T-helper 2 cell (primary cell): ENCODE data around the gene DCAF17.
"Not testable (repeated sequence)": the region's sequence is repeated elsewhere in the genome, so short reads cannot be mapped to it uniquely, and the experiment has no call there.

Experiments used
- DNase-seq, 5 experiments: peaks; one replicate each; pipeline versions ENCODE4 v3.0.0 to v3.0.0-alpha.2; 2012 to 2022

The DCAF17 gene

DNA sequence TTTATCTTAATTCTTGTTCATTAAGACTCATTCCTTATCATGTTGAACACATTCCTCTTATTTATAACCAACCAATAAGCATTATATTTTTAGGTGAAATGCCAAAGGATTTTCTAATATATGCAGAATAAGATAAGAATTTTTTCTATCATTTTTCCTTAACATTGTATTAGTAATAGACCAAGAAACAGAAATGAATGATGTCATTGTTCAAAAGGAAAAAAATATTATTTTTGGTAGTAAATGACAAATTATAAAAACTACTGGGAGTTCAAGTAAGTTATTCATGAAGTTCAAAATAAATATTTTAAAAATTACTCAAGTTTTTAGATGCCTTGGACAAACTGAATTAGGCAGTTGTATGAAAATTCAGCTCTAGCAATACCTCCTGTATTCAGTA is 25.5 kb downstream of the DCAF17 start:
- DNase-seq, result no peak

DNA sequence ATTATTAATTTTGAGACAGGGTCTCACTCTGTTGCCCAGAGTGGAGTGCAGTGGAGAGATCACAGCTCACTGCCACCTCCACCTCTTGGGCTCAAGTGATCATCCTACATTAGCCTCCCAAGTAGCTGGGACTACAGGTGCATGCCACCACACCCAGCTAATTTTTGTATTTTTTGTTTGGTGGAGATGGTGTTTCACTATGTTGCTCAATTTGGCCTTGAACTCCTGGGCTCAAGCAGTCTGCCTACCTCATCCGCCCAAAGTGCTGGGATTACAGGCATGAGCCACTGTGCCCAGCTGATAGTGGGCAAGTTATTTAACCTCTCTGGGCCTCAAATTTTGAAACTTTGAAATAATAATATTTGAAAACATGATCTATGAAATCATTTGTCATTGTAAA is 26.5 kb downstream of the DCAF17 start:
- no peak for DNase-seq

DNA sequence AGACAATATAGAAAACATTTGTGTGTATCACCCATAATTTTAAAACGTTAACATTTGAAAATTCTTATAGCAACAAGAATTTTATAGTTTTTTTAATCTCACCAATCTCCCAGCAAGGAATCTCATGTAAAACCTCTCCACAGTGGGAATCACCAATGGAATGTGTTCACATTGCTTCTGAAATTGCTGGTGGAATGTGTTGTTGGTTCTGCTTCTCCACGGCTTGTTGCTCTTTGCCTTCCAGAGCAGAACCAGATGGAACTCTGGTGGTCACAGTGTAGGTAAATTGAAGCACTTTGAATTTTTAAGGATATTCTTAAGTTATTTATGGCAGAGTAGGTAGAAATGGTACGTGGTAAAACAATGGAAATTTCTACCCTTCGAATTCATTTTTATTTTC is 35.1 kb downstream of the DCAF17 start:
- no peak for DNase-seq

DNA sequence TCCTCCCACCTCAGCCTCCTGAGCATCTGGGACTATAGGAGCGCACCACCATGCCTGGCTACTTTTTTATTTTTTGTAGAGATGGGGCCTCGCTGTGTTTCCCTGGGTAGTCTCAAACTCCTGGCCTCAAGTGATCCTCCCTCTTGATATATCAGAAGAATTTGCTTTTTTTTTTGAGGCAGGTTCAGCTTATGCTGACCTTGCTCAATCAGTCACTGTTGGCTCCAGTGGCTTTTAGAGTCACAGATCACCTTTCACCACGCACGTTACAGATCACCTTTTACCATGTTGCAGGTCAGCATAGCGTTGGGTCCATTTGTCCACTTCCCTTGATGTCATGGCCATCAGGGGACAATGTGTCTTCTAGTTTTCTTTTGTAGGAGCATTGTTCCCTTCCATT is 36.1 kb downstream of the DCAF17 start:
- DNase-seq, result no peak

DNA sequence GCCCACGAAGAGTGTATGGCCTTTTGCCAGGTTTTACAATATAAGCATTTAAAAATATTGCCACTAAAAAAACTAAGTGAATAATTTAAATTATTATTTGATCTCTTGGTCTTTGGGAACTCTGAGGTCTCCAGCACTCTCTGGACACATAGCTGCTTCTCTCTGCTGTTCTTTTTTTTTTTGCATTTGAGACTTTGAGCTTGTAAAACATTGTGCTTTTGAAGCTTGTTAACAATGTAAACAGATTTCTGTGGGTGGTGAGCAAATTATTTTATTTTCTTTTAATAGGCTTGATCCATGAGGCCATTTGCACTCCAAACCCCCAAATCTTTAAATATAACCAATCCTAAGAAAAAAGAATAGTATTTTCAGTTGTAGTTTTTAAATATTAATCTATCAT is 42.0 kb downstream of the DCAF17 start:
- DNase-seq, result no peak

DNA sequence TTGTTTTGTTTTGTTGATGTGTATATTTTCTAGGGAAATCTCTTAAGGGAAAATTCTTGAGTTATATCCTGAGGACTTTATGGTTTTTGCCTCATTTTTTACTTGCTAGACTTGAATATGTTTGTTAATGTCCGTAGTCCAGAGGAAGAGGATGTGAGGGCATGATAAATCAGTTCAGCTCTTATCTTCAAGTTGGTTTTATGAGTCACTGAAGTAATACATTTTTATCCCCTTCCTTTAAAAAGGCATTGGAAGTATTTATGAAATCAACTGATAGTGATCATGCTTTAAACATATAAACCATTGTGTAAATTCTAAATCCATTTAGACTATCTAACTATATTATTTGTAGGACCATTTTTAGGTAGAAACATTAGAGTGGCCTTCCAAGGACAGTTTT is 44.3 kb downstream of the DCAF17 start:
- no peak for DNase-seq

DNA sequence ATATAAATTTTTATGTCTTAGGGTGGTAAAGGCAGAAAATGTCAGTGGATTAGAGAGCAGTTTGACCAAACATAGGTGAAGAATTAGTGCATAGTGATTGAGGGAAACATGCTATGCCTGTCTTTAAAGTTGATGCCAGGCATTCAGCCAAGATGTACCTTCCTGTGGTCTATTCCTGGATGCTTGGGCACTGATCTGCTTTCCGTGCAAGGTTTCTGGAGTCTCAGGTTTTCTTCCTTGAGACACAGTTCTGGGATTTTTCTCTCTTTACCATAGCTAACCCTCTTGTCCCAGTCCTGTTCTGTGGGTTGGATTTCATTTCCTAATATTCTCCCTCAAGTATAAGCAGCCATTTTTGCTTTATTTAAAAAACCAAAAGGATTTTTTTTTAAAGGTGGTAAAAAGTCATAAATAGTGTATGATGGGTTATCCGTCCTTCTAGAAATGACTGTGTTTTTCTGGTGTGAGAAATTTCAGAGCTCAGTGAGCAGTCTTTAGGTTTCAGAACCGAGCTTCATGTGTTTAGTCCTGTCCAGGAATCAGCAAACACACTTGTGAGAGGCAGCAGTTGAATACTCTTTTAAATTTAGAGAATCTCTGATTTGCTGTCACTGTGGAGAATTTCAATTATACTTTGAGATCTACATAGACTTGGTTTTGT is 45.3 kb downstream of the DCAF17 start:
- DNase-seq, result peak in 1 of 5 experiments; percentile 45

DNA sequence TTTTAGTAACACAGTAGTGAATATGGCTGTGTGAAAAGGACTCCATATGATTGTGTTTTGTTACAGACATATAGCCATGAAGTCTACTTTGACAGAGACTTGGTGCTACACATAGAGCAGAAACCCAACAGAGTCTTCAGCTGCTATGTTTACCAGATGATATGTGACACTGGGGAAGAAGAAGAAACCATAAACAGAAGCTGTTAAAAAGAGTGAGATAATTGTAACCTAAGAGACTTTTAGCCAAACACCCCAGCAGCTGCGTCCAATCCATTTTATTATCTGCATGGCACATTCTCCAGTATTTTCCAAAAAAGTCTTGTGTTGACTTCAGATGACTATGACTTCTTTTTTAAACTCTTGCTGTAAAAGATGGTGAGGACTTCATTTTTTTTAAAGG is 46.9 kb downstream of the DCAF17 start:
- DNase-seq, result no peak

DNA sequence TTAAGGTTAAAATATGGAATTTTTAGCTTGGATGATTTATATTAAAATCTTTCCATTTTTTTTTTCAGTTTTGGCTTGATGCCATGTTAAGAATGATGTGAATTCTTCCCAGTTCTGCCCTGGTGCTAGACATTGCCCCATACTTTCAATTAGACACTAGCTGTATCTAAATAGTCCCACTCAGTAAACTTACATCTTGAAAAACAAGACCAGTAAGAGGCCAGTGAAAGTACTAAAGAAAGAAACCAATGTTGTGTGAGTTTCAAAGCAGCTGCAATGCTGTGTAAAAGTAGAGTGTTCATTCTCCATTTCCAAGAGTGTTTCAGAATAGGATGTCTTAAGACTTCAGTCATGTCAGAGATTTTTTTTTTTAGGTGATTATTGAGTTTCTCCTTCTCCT is 48.3 kb downstream of the DCAF17 start:
- DNase-seq, result no peak

DNA sequence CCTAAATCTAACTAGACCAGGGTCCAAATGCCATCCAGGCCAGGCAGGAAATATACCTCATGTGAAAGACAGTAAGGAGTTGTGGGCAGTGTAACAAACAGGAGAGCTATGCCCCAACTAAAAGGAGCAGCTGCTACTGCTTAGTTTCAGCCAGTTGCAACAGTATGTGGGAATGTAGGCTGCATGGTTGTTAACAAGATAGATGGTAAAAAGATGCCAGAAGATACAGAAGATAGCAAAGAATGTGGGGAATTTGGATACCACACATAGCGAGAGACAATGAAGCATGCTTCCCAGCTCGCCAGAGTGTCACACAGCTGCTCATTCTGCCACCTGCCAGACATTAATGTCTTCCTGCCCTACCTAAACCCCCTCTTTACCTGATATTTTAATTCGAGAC is 48.9 kb downstream of the DCAF17 start:
- no peak for DNase-seq

DNA sequence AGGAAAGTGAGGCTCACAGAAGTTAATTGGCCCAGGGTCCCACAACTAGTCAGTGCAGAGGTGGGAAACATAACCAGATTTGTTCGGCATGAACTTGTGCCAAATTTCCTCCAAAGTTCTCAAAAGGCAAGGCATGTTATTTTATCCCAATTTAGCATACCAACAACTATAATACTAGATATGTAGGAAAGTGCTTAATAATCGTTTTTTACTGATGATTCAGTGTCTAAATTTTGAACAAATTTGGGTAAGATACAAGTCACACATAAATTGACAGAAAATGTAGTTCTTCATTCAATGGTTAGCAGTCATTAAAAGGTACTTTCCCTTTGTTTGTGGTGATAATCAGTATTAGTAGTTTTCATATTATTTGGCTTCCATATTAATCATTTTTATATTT is 49.8 kb downstream of the DCAF17 start:
- DNase-seq, result no peak

DNA sequence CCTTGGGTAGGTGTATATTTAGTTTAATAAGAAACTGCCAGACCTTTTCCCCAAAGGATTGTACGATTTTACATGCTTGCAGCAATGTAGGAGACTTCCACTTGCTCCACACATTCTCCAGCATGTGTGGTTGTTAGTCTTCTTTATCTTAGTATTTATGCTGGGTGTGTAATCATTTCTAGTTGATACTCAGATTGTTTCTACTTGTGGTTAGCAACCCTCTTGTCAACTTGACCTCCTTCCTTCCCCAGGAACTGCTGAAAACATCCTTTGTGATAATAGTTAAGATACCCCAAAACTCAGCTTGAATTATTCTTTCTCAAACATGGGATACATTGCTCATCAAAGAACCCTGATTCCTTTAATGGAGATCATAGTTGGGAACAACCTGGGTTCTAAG is 51.1 kb downstream of the DCAF17 start:
- peak in 1 of 5 experiments; percentile 48 for DNase-seq

DNA sequence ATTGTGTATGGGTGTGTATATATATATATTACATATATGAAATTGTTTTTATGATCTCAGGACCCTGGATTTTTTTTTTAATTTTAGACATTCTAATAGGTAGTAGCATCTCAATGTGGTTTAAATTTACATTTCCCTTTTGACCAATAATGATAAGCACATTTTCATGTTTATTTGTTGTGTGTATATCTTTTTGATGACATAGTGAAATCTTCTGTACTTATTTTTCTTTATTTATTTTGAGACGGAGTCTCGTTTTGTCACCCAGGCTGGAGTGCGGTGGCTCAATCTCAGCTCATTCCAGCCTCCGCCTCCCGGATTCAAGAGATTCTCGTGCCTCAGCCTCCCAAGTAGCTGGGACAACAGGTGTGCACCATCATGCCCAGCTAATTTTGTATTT is 53.2 kb downstream of the DCAF17 start:
- DNase-seq, result no peak

DNA sequence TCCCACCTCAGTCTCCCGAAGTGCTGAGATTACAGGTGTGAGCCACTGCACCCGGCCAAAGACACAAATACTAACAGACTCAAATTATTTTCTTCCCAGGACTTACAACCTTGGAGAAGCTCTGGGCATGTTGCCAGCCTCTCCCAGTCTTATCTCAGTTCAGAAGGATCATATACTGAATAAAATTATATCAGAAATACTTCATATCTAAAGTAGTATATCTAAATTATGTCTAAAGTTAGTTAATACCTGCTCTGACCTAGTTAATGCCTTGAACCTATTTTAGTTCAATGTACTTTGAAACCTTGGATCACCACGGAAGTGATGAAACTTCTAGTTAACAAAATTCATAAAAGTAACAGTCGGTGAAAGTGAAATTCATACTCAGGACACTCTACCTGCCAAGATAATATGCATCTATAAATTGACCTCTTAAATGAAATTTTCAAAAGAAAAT is 53.8 kb downstream of the DCAF17 start:
- DNase-seq, result no peak

DNA sequence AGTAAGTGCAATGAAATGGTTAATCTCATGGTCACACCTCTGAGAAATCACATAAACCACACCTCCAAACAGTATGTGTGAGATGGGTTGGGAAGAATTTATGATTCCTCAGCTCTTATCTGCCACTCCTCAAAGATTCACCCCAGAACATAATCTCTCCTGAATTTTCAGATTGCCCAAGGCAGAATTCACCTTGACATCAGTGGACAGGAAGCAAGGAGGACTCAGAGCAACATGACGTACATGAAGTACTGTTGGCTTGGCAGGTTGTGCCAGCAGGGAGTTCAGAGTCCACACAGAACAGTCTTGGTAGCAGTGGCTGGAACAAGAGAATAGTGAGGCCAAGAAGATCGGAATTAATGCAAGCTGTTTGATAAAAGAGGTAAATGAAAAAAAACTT is 56.6 kb downstream of the DCAF17 start:
- no peak for DNase-seq

DNA sequence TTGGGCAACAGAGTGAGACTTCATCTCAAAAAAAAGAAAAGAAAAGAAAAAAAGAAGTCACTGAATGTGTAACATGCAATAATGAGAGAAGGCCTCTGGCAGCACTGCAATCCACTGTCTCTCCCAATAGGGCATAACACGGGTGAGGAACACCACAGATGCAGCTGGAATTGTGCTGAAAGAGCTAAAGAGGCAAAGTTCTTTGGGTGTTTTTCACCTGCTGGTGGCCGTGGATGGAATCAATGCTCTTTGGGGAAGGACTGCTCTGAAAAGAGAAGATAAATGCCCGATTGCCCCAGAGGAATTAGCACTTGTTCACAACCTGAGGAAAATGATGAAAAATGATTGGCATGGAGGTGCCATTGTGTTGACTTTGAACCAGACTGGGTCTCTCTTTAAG is 57.3 kb downstream of the DCAF17 start:
- DNase-seq, result no peak

DNA sequence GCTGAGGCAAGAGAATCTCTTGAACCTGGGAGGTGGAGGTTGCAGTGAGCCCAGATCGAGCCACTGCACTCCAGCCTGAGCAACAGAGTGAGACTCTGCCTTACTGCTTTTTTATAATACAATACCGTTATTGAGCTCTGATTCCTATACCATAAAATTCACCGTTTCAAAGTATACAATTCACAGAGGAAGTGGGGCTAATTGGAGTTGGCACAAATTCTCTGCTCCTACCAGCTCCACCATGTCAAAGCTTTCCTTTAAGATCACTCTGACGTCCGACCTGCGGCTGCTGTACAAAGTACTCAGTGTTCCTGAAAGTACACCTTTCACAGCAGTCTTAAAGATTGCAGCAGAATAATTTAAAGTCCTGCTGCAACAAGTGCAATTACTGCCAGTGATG is 58.6 kb downstream of the DCAF17 start:
- no peak for DNase-seq

DNA sequence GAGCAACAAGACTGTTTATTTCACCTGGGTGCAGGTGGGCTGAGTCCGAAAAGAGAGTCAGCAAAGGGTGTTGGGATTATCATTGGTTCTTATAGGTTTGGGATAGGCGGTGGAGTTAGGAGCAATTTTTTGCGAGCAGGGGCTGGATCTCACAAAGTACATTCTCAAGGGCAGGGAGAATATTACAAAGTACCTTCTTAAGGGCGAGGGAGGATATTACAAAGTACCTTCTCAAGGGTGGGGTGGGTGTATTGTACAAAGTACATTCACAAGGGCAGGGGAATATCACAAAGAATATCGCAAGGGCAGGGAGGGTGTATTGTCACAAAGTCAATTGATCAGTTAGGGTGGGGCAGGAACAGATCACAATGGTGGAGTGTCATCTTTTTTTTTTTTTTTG is 63.6 kb downstream of the DCAF17 start:
- not testable (repeated sequence) for DNase-seq

DNA sequence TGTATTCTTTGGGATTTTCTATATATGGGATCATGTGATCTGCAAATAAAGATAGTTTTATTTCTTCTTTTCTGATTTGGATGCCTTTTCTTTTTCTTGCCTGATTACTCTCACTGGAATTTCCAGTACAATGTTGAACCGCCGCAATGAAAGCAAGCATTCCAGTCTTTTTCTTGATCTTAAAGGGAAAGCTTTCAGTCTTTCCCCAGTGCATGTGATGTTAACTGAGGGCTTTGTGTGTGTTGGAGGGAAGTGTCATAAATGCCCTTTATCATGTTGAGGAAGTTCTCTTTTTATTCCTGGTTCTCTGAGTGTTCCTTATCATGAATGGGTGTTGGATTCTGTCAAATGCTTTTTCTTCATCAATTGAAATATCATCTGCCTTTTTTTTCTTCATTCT is 71.3 kb downstream of the DCAF17 start:
- DNase-seq, result no peak

DNA sequence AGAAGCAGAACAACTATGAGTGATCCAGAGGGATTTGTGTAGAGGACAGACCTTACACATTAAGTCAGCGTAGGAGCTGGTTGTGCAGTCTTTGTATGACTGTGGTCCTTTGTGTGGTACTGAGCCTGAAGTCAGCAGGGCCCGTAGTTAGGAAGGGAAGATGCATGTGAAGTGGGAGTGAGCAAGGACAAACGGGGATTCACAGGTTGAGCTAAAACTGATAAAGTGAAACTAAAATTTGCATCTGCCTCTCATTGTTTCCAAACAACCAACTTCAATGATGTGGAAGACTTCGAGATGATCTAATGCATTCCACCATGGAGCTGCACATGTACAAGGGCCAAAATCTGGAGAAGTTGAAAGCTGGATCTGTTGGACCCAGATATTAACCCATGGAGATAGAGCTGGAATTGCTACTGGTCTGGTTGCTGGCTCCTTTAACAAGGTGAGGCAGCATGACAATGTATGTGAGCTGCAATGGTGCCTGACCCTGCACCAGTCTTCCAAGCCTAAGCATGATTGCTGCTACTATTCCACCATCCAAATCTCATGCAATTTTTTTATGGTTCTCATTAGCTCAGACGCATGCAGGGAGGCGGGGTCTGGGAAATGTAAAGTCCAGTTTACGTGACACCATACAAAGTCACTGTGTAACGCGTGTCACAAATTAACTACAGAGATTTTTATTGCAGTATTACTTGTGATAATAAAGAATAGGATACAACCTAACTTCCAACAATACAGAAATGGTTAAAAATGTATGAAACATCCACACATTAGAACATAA is 76.1 kb downstream of the DCAF17 start:
- peak in 1 of 5 experiments; percentile 7 for DNase-seq

DNA sequence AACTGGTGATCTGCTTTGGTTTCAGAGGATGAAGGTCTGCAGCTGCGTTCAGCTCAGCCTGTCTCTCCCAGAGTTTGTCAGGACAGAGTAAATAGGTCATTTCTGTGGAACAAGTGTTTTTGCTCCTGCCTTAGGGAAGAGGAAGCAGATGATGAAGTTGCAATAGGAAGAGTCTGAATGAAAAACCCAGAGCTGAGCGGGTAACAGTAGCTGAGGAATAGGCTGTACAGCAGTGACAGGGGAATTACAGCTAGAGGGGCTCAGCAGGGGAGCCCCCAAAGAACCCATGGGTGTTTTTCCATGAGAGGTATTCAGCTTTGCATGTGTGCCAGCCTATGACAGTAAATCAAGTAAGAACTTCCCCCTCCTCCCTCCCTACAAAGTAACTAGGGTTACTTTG is 78.0 kb downstream of the DCAF17 start:
- no peak for DNase-seq

DNA sequence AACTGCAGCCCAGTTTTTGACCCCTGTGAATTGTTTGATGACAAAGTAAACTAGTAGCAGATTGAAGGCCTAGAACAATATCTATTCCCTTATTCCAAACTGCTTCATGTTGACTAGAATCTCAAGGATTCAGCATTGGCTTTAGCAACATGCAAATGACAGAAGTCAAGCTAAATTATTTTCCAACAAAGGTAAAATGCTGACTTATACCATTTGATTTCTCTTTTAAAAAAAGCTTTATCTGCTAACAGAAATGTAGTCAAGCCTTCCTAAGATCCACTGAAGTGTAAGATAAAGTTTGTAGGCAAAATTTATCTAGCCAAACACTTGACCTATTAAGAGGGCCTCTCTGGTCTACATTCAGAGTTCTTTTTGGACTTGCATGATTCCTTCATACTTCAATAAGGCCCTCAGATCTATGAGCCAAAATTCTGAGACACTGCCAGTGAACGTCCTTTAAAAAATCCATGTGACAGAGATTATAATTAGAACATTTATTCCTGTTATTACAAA is 78.7 kb downstream of the DCAF17 start:
- DNase-seq, result no peak

DNA sequence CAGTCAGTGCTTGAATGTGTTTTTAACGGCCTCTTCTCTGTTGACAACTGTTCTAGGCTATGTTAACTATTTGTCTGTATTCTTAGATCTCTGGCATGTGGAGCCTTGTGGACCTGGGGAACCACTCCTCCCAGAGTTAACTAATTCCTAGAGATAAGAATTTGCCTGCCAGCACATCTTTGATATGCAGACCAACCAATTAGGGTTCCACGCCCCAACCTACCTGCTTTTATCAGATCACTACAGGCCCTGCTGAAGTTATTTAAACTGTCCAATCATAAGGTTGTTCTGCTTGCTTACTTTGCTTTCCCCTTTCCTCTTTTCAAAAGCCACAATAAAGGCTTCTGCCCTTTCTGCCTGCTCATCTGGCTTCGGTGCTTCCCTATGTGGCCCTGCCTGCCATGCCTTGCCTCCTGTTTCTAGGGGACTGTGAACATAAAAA is 79.7 kb downstream of the DCAF17 start:
- DNase-seq, result no peak

DNA sequence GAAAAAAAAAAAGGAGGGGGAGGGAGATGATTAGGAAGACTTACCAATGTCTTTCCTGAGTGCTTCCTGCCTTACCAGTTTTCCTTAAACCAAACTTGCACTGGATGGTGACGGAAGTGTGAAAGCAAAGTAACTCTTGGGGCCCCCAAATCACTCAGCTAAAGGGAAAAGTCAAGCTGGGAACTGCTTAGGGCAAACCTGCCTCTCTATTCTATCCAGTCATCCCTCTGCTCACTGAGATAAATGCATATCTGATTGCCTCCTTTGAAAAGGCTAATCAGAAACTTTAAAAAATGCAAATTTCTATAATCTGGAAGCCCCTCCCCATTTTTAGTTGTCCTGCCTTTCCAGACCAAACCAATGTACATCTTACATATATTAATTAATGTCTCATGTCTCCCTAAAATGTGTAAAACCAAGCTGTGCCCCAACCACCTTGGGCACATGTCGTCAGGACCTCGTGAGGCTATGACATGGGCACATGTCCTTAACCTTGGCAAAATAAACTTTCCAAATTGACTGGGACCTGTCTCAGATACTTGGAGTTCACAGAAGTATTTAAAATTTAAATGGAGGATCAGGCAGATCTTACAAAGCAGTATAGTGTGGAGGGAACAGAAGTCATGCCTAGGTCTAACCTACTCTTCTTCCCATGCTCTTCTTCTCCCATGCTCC is 81.0 kb downstream of the DCAF17 start:
- no peak for DNase-seq
